Endothelial cell of umbilical vein (primary cell): ENCODE results near the gene GLUD1. TPM values are rescaled to one million over a fixed set of nuclear protein-coding genes. Genes with fewer than 3 reads are reported as not detected.

ENCODE experiments used
- BruUV-seq: library from RNA; stranded (reverse); fragments of 400-500 nt; replicated peaks from 2 replicates; lab custom pipeline; 2021; lab: Mats Ljungman, UMichigan
- CTCF ChIA-PET: fragments of 300-600, 350-600 bp; sonication (Branson Sonifier 250); formaldehyde crosslinking; loops from one replicate; lab custom pipeline; 2021; ENCODE audit warnings: antibody characterized with exemption, inconsistent platforms; lab: Charles Lee
- POLR2A ChIA-PET: fragments of 300-600, 350-600 bp; sonication (Branson Sonifier 250); formaldehyde crosslinking; loops from one replicate; lab custom pipeline; 2021; ENCODE audit warnings: antibody characterized with exemption, inconsistent platforms; lab: Charles Lee
- DNase-seq: peaks from one replicate; pipeline ENCODE4 v3.0.0-alpha.2; 2011; ENCODE audit warnings: low read depth, low spot score
- FAIRE-seq: peaks from 2 replicates; lab custom pipeline; 2011; peaks lifted over from hg19 to GRCh38; lab: Jason Lieb, UNC
- H2AFZ ChIP-seq: 2 replicates; pipeline ENCODE4 v1.6.0; 2012; ENCODE audit warnings: low read depth, low read length, control low read depth, inconsistent platforms
- H3K27ac ChIP-seq: 2 replicates; pipeline ENCODE4 v1.5.1; 2011; ENCODE audit warnings: low read depth, mild to moderate bottlenecking, control low read depth, low read length, moderate library complexity; ENCODE audit not compliant: insufficient read depth
- H3K27me3 ChIP-seq, 2 experiments: 2 replicates each; pipeline versions ENCODE4 v1.6.0 to v1.6.1; 2011; ENCODE audit warnings: low read length in 2 of 2, mixed read lengths in 1 of 2; ENCODE audit not compliant: control insufficient read depth in 2 of 2, insufficient read depth in 2 of 2
- H3K36me3 ChIP-seq, 2 experiments: 2 replicates in 1 of 2; 3 replicates in 1 of 2; pipeline ENCODE4 v1.5.1; 2011; ENCODE audit warnings: low read length in 2 of 2, mild to moderate bottlenecking in 1 of 2, moderate library complexity in 1 of 2; ENCODE audit not compliant: control insufficient read depth in 2 of 2, insufficient read depth in 2 of 2; ENCODE audit errors: extremely low read depth in 1 of 2
- H3K4me1 ChIP-seq: 3 replicates; pipeline ENCODE4 v1.5.1; 2011; ENCODE audit warnings: mild to moderate bottlenecking, low read length; ENCODE audit not compliant: control insufficient read depth, insufficient read depth; ENCODE audit errors: extremely low read depth
- H3K4me2 ChIP-seq: 2 replicates; pipeline ENCODE4 v1.6.1; 2011; ENCODE audit warnings: low read length, control low read depth, mixed read lengths; ENCODE audit not compliant: insufficient read depth
- H3K4me3 ChIP-seq, 3 experiments: fragments of 200-600 bp in 1 of 3; sonication (generic), shearing (Covaris generic) in 1 of 3; replicated peaks in 1 of 3; 2 replicates each; pipeline ENCODE4 v1.5.1; 2011 to 2016; ENCODE audit warnings: control low read depth in 3 of 3, low read length in 3 of 3, mild to moderate bottlenecking in 2 of 3, inconsistent platforms in 1 of 3, low read depth in 1 of 3, moderate library complexity in 1 of 3; ENCODE audit not compliant: insufficient read depth in 1 of 3
- H3K79me2 ChIP-seq: 2 replicates; pipeline ENCODE4 v1.6.0; 2012; ENCODE audit warnings: low read length, inconsistent platforms; ENCODE audit not compliant: control insufficient read depth, insufficient read depth
- H3K9ac ChIP-seq: replicated peaks from 2 replicates; pipeline ENCODE3; 2011; ENCODE audit warnings: low read length, control low read depth; ENCODE audit not compliant: insufficient read depth; ENCODE audit errors: extremely low read depth
- H3K9me1 ChIP-seq: replicated peaks from 3 replicates; pipeline ENCODE4 v1.6.0; 2011; ENCODE audit warnings: mild to moderate bottlenecking, low read length; ENCODE audit not compliant: control insufficient read depth, insufficient read depth; ENCODE audit errors: extremely low read depth
- H3K9me3 ChIP-seq: replicated peaks from 2 replicates; pipeline ENCODE4 v1.5.1; 2012; ENCODE audit warnings: low read length, inconsistent platforms; ENCODE audit not compliant: control insufficient read depth, insufficient read depth
- H4K20me1 ChIP-seq: replicated peaks from 2 replicates; pipeline ENCODE3; 2011; ENCODE audit warnings: mild to moderate bottlenecking, low read length; ENCODE audit not compliant: control insufficient read depth, insufficient read depth; ENCODE audit errors: extremely low read depth
- CTCF ChIP-seq, 2 donors: IDR thresholded peaks; 1 replicate in 1 of 2; 2 replicates in 1 of 2; pipeline ENCODE4 v1.5.1; 2011; ENCODE audit warnings: low read length in 2 of 2, mild to moderate bottlenecking in 2 of 2, moderate library complexity in 2 of 2, control low read depth in 1 of 2, inconsistent platforms in 1 of 2, low read depth in 1 of 2; ENCODE audit not compliant: insufficient read depth in 1 of 2; ENCODE audit errors: extremely low read depth in 1 of 2
- EZH2 ChIP-seq: IDR thresholded peaks from 2 replicates; pipeline ENCODE4 v1.6.1; 2012; ENCODE audit warnings: borderline replicate concordance, low read depth, mild to moderate bottlenecking, moderate library complexity, low read length, inconsistent platforms; ENCODE audit not compliant: severe bottlenecking
- FOS ChIP-seq: IDR thresholded peaks from 2 replicates; pipeline ENCODE4 v1.6.1; 2011; ENCODE audit warnings: mild to moderate bottlenecking, low read length, moderate library complexity, borderline replicate concordance; ENCODE audit not compliant: insufficient read depth
- GATA2 ChIP-seq: IDR thresholded peaks from 2 replicates; pipeline ENCODE4 v1.7.0; 2011; ENCODE audit warnings: low read depth, mild to moderate bottlenecking, moderate library complexity, mixed read lengths, low read length; ENCODE audit not compliant: insufficient read length, insufficient read depth
- JUN ChIP-seq: IDR thresholded peaks from 2 replicates; pipeline ENCODE4 v1.6.1; 2011; ENCODE audit warnings: borderline replicate concordance, low read depth; ENCODE audit not compliant: insufficient read length, insufficient read depth
- MYC ChIP-seq: IDR thresholded peaks from one replicate; pipeline ENCODE4 v1.6.1; 2011; ENCODE audit warnings: mild to moderate bottlenecking, low read depth, low read length
- POLR2A ChIP-seq: IDR thresholded peaks from 2 replicates; pipeline ENCODE4 v1.6.1; 2012; ENCODE audit warnings: low read depth, mild to moderate bottlenecking, control low read depth, low read length
- POLR2AphosphoS5 ChIP-seq: IDR thresholded peaks from 2 replicates; pipeline ENCODE4 v1.6.1; 2012; ENCODE audit warnings: low read depth, mild to moderate bottlenecking, control low read depth, low read length, moderate library complexity; ENCODE audit not compliant: insufficient read depth
- dilution Hi-C: fragments of 300-500 bp; cut with MboI; formaldehyde crosslinking; loops from one replicate; pipeline ENCODE4 v1.15.0; 2019; ENCODE audit warnings: low sequenced_read_pairs; ENCODE audit not compliant: extremely low pct_ligation_motif_present
- intact Hi-C: fragments of 100-400 bp; cut with micrococcal nuclease; formaldehyde crosslinking; loops from one replicate; pipeline ENCODE4 v1.10.0; 2022
- polyA plus RNA-seq, 4 experiments: library from polyadenylated mRNA; depleted of rRNA in 3 of 4; stranded (reverse) in 3 of 4; unstranded in 1 of 4; fragments of >200 nt; gene quantifications; 2 replicates each; pipeline versions ENCODE4 v1.2.1 to v1.2.3, GENCODE V29; 2011 to 2012; ENCODE audit warnings: missing spikeins in 1 of 4
- total RNA-seq: library from RNA; stranded (reverse); gene quantifications from 2 replicates; pipeline ENCODE4 v1.2.3, GENCODE V29; 2021
- TF ChIP-seq, protein P1 (sequence below): IDR thresholded peaks from 2 replicates; pipeline ENCODE4 v1.6.1; 2011; ENCODE audit not compliant: insufficient read depth, insufficient read length

GLUD1 gene
- total and polyA plus RNA-seq, 2 donors (not counting 3 experiments of a cell fraction or from before 2014, with no cell fraction given): 41.9 to 94.7 TPM

GRCh38 chr10:87066865-87067264 is 27.8 kb downstream of the GLUD1 start:
- H3K9me3 ChIP-seq: no peaks in the 10 kb centered on the region
- peaks cover 5 to 11% of the 10 kb centered on the region in 2 experiments for H3K36me3 ChIP-seq
- H3K4me1 ChIP-seq: no peaks in the 10 kb centered on the region
- no peaks in the 10 kb centered on the region for H3K9me1 ChIP-seq
- H3K27ac ChIP-seq: no peak overlapping the region
- no peaks in the 10 kb centered on the region for H4K20me1 ChIP-seq
- dilution Hi-C loops: no loop called here
- no peak overlapping the region for H2AFZ ChIP-seq
- BruUV-seq: no TSS peak
- no peak overlapping the region for H3K4me3 ChIP-seq
- ChIA-PET CTCF (no interaction called here), POLR2A (no interaction called here)
- intact Hi-C loops: no loop called here
- H3K79me2 ChIP-seq: no peaks in the 10 kb centered on the region
- no peak for FAIRE-seq
- no peaks in the 10 kb centered on the region for H3K27me3 ChIP-seq
- no peak overlapping the region for H3K9ac ChIP-seq
- TF ChIP-seq JUN: no peak
- no peak for TF ChIP-seq MYC
- no peak for TF ChIP-seq FOS
- TF ChIP-seq POLR2AphosphoS5: no peak
- TF ChIP-seq, protein P1, sequence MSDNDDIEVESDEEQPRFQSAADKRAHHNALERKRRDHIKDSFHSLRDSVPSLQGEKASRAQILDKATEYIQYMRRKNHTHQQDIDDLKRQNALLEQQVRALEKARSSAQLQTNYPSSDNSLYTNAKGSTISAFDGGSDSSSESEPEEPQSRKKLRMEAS: no peak
- no peak for TF ChIP-seq EZH2
- no peak for TF ChIP-seq CTCF (IDR thresholded peaks at IDR 0.05; ENCODE audit: extremely low read depth in 1 of 2, insufficient read depth in 1 of 2, low read depth in 1 of 2, low read length in 2 of 2)
- no peak for TF ChIP-seq GATA2
- no peak for TF ChIP-seq POLR2A
- DNase-seq: no peak
- no peak overlapping the region for H3K4me2 ChIP-seq
